Endothelial cell of umbilical vein (primary cell): ENCODE measurements around the gene SDC4. TPM values are rescaled to one million over a fixed set of nuclear protein-coding genes. Genes with fewer than 3 reads are reported as not detected.

Experiments used
- BruUV-seq: library from RNA; stranded (reverse); fragments of 400-500 nt; replicated peaks from 2 replicates; lab custom pipeline; 2021; lab: Mats Ljungman, UMichigan
- CTCF ChIA-PET: fragments of 300-600, 350-600 bp; sonication (Branson Sonifier 250); formaldehyde crosslinking; loops from one replicate; lab custom pipeline; 2021; ENCODE audit warnings: antibody characterized with exemption, inconsistent platforms; lab: Charles Lee
- POLR2A ChIA-PET: fragments of 300-600, 350-600 bp; sonication (Branson Sonifier 250); formaldehyde crosslinking; loops from one replicate; lab custom pipeline; 2021; ENCODE audit warnings: antibody characterized with exemption, inconsistent platforms; lab: Charles Lee
- DNase-seq: peaks from one replicate; pipeline ENCODE4 v3.0.0-alpha.2; 2011; ENCODE audit warnings: low read depth, low spot score
- FAIRE-seq: peaks from 2 replicates; lab custom pipeline; 2011; peaks lifted over from hg19 to GRCh38; lab: Jason Lieb, UNC
- H2AFZ ChIP-seq: 2 replicates; pipeline ENCODE4 v1.6.0; 2012; ENCODE audit warnings: low read depth, low read length, control low read depth, inconsistent platforms
- H3K27ac ChIP-seq: 2 replicates; pipeline ENCODE4 v1.5.1; 2011; ENCODE audit warnings: low read depth, mild to moderate bottlenecking, control low read depth, low read length, moderate library complexity; ENCODE audit not compliant: insufficient read depth
- H3K27me3 ChIP-seq, 2 experiments: 2 replicates each; pipeline versions ENCODE4 v1.6.0 to v1.6.1; 2011; ENCODE audit warnings: low read length in 2 of 2, mixed read lengths in 1 of 2; ENCODE audit not compliant: control insufficient read depth in 2 of 2, insufficient read depth in 2 of 2
- H3K36me3 ChIP-seq, 2 experiments: 2 replicates in 1 of 2; 3 replicates in 1 of 2; pipeline ENCODE4 v1.5.1; 2011; ENCODE audit warnings: low read length in 2 of 2, mild to moderate bottlenecking in 1 of 2, moderate library complexity in 1 of 2; ENCODE audit not compliant: control insufficient read depth in 2 of 2, insufficient read depth in 2 of 2; ENCODE audit errors: extremely low read depth in 1 of 2
- H3K4me1 ChIP-seq: 3 replicates; pipeline ENCODE4 v1.5.1; 2011; ENCODE audit warnings: mild to moderate bottlenecking, low read length; ENCODE audit not compliant: control insufficient read depth, insufficient read depth; ENCODE audit errors: extremely low read depth
- H3K4me2 ChIP-seq: 2 replicates; pipeline ENCODE4 v1.6.1; 2011; ENCODE audit warnings: low read length, control low read depth, mixed read lengths; ENCODE audit not compliant: insufficient read depth
- H3K4me3 ChIP-seq, 3 experiments: fragments of 200-600 bp in 1 of 3; sonication (generic), shearing (Covaris generic) in 1 of 3; replicated peaks in 1 of 3; 2 replicates each; pipeline ENCODE4 v1.5.1; 2011 to 2016; ENCODE audit warnings: control low read depth in 3 of 3, low read length in 3 of 3, mild to moderate bottlenecking in 2 of 3, inconsistent platforms in 1 of 3, low read depth in 1 of 3, moderate library complexity in 1 of 3; ENCODE audit not compliant: insufficient read depth in 1 of 3
- H3K79me2 ChIP-seq: 2 replicates; pipeline ENCODE4 v1.6.0; 2012; ENCODE audit warnings: low read length, inconsistent platforms; ENCODE audit not compliant: control insufficient read depth, insufficient read depth
- H3K9ac ChIP-seq: replicated peaks from 2 replicates; pipeline ENCODE3; 2011; ENCODE audit warnings: low read length, control low read depth; ENCODE audit not compliant: insufficient read depth; ENCODE audit errors: extremely low read depth
- H3K9me1 ChIP-seq: replicated peaks from 3 replicates; pipeline ENCODE4 v1.6.0; 2011; ENCODE audit warnings: mild to moderate bottlenecking, low read length; ENCODE audit not compliant: control insufficient read depth, insufficient read depth; ENCODE audit errors: extremely low read depth
- H3K9me3 ChIP-seq: replicated peaks from 2 replicates; pipeline ENCODE4 v1.5.1; 2012; ENCODE audit warnings: low read length, inconsistent platforms; ENCODE audit not compliant: control insufficient read depth, insufficient read depth
- H4K20me1 ChIP-seq: replicated peaks from 2 replicates; pipeline ENCODE3; 2011; ENCODE audit warnings: mild to moderate bottlenecking, low read length; ENCODE audit not compliant: control insufficient read depth, insufficient read depth; ENCODE audit errors: extremely low read depth
- CTCF ChIP-seq, 2 donors: IDR thresholded peaks; 1 replicate in 1 of 2; 2 replicates in 1 of 2; pipeline ENCODE4 v1.5.1; 2011; ENCODE audit warnings: low read length in 2 of 2, mild to moderate bottlenecking in 2 of 2, moderate library complexity in 2 of 2, control low read depth in 1 of 2, inconsistent platforms in 1 of 2, low read depth in 1 of 2; ENCODE audit not compliant: insufficient read depth in 1 of 2; ENCODE audit errors: extremely low read depth in 1 of 2
- EZH2 ChIP-seq: IDR thresholded peaks from 2 replicates; pipeline ENCODE4 v1.6.1; 2012; ENCODE audit warnings: borderline replicate concordance, low read depth, mild to moderate bottlenecking, moderate library complexity, low read length, inconsistent platforms; ENCODE audit not compliant: severe bottlenecking
- FOS ChIP-seq: IDR thresholded peaks from 2 replicates; pipeline ENCODE4 v1.6.1; 2011; ENCODE audit warnings: mild to moderate bottlenecking, low read length, moderate library complexity, borderline replicate concordance; ENCODE audit not compliant: insufficient read depth
- GATA2 ChIP-seq: IDR thresholded peaks from 2 replicates; pipeline ENCODE4 v1.7.0; 2011; ENCODE audit warnings: low read depth, mild to moderate bottlenecking, moderate library complexity, mixed read lengths, low read length; ENCODE audit not compliant: insufficient read length, insufficient read depth
- MAX ChIP-seq: IDR thresholded peaks from 2 replicates; pipeline ENCODE4 v1.6.1; 2011; ENCODE audit not compliant: insufficient read depth, insufficient read length
- MYC ChIP-seq: IDR thresholded peaks from one replicate; pipeline ENCODE4 v1.6.1; 2011; ENCODE audit warnings: mild to moderate bottlenecking, low read depth, low read length
- POLR2A ChIP-seq: IDR thresholded peaks from 2 replicates; pipeline ENCODE4 v1.6.1; 2012; ENCODE audit warnings: low read depth, mild to moderate bottlenecking, control low read depth, low read length
- POLR2AphosphoS5 ChIP-seq: IDR thresholded peaks from 2 replicates; pipeline ENCODE4 v1.6.1; 2012; ENCODE audit warnings: low read depth, mild to moderate bottlenecking, control low read depth, low read length, moderate library complexity; ENCODE audit not compliant: insufficient read depth
- dilution Hi-C: fragments of 300-500 bp; cut with MboI; formaldehyde crosslinking; loops from one replicate; pipeline ENCODE4 v1.15.0; 2019; ENCODE audit warnings: low sequenced_read_pairs; ENCODE audit not compliant: extremely low pct_ligation_motif_present
- intact Hi-C: fragments of 100-400 bp; cut with micrococcal nuclease; formaldehyde crosslinking; loops from one replicate; pipeline ENCODE4 v1.10.0; 2022
- polyA plus RNA-seq, 4 experiments: library from polyadenylated mRNA; depleted of rRNA in 3 of 4; stranded (reverse) in 3 of 4; unstranded in 1 of 4; fragments of >200 nt; gene quantifications; 2 replicates each; pipeline versions ENCODE4 v1.2.1 to v1.2.3, GENCODE V29; 2011 to 2012; ENCODE audit warnings: missing spikeins in 1 of 4
- total RNA-seq: library from RNA; stranded (reverse); gene quantifications from 2 replicates; pipeline ENCODE4 v1.2.3, GENCODE V29; 2021

SDC4 gene
- total and polyA plus RNA-seq, 2 donors (not counting 3 experiments of a cell fraction or from before 2014, with no cell fraction given): 26.3 to 32.0 TPM

GRCh38 chr20:45288860-45289259, 59.4 kb downstream of the SDC4 start:
- Histone ChIP-seq H2AFZ (no peak overlapping the region), H3K79me2 (no peaks in the 10 kb centered on the region), H3K27me3 (peaks cover 0 to 8% of the 10 kb centered on the region in 2 experiments), H3K36me3 (no peaks in the 10 kb centered on the region), H3K4me3 (no peak overlapping the region), H3K9me1 (no peaks in the 10 kb centered on the region), H3K9ac (no peak overlapping the region), H4K20me1 (no peaks in the 10 kb centered on the region), H3K4me1 (peaks cover 9% of the 10 kb centered on the region), H3K4me2 (no peak overlapping the region), H3K9me3 (no peaks in the 10 kb centered on the region), H3K27ac (no peak overlapping the region)
- FAIRE-seq (no peak), DNase-seq (no peak)
- ChIA-PET POLR2A (no interaction called here), CTCF (interaction anchor here (3.2 to 6.9 kb wide), 2 partner anchors 191 to 245 kb away, joined by 15 to 132 read pairs; partner anchors contain the start of gene KCNS1)
- intact Hi-C loops (no loop called here), dilution Hi-C loops (no loop called here)
- TF ChIP-seq EZH2 (no peak), POLR2A (no peak), MAX (no peak), POLR2AphosphoS5 (no peak), FOS (no peak), CTCF (IDR thresholded peaks at IDR 0.05; ENCODE audit: extremely low read depth in 1 of 2, insufficient read depth in 1 of 2, low read depth in 1 of 2, low read length in 2 of 2) (no peak), GATA2 (no peak), MYC (no peak)
- BruUV-seq: no TSS peak
